HepG2 (cell line): ENCODE measurements around the gene H2AZ2. TPM values are rescaled to one million over a fixed set of nuclear protein-coding genes. Genes with fewer than 3 reads are reported as not detected.

Experiments used
- KDM5A ChIP-seq: fragments of 200-600 bp; sonication (generic); IDR thresholded peaks from 2 replicates; pipeline ENCODE4 v1.7.0; 2018; ENCODE audit warnings: antibody characterized with exemption, mild to moderate bottlenecking, low read length, borderline replicate concordance
- RBFOX2 ChIP-seq: fragments of 200-400 bp; formaldehyde crosslinking; IDR thresholded peaks from 2 replicates; pipeline ENCODE4 v1.6.1; 2017; ENCODE audit warnings: low read depth, mild to moderate bottlenecking, low read length
- SALL1 ChIP-seq: sonication (generic); formaldehyde crosslinking; IDR thresholded peaks from 2 replicates; pipeline ENCODE4 v1.8.0; 2022; ENCODE audit warnings: mild to moderate bottlenecking, missing genetic modification reagents
- ZNF891 ChIP-seq: sonication (generic); formaldehyde crosslinking; IDR thresholded peaks from 2 replicates; pipeline ENCODE4 v1.5.0; 2020; ENCODE audit warnings: mild to moderate bottlenecking, missing genetic modification reagents
- polyA plus RNA-seq, 8 experiments: library from polyadenylated mRNA; depleted of rRNA in 3 of 8; stranded (reverse) in 7 of 8; unstranded in 1 of 8; fragments of >200 nt; fragmentation: Illumina TruSeq in 4 of 8; extraction: Trizol in 4 of 8; gene quantifications; 2 replicates each; pipeline versions ENCODE4 v1.2.1 to v1.2.3, GENCODE V29; 2011 to 2016; ENCODE audit warnings: low read depth in 4 of 8, missing spikeins in 1 of 8, mixed read lengths in 1 of 8; ENCODE audit not compliant: insufficient read depth in 1 of 8
- total RNA-seq, 5 experiments: library from RNA; depleted of rRNA; stranded (reverse); fragments of >200 nt; fragmentation: Illumina TruSeq; extraction: Trizol; gene quantifications; 2 replicates each; pipeline ENCODE4 v1.2.3, GENCODE V29; 2016; ENCODE audit warnings: low read depth in 1 of 5
- TF ChIP-seq, protein P1 (sequence below): sonication (generic); formaldehyde crosslinking; IDR thresholded peaks from 2 replicates; pipeline ENCODE4 v1.5.1; 2020; ENCODE audit warnings: mild to moderate bottlenecking, moderate library complexity, missing genetic modification reagents
- TF ChIP-seq, protein P2 (sequence below): sonication (generic); formaldehyde crosslinking; IDR thresholded peaks from 2 replicates; pipeline ENCODE4 v1.4.0; 2020; ENCODE audit warnings: mild to moderate bottlenecking, missing genetic modification reagents
- TF ChIP-seq, protein P3 (sequence below): conservative IDR thresholded peaks from 2 replicates; pipeline ENCODE4 v1.6.1; 2018; ENCODE audit warnings: missing genetic modification reagents
- TF ChIP-seq, protein P4 (sequence below): IDR thresholded peaks from 2 replicates; pipeline ENCODE4 v1.6.1; 2016; ENCODE audit warnings: low read depth, missing genetic modification reagents, missing compliant biosample characterization

The H2AZ2 gene
- total and polyA plus RNA-seq, 2 of the 13 experiments (the other 11 are each of a cell fraction or from before 2014, with no cell fraction given) = 121 to 223 TPM

DNA sequence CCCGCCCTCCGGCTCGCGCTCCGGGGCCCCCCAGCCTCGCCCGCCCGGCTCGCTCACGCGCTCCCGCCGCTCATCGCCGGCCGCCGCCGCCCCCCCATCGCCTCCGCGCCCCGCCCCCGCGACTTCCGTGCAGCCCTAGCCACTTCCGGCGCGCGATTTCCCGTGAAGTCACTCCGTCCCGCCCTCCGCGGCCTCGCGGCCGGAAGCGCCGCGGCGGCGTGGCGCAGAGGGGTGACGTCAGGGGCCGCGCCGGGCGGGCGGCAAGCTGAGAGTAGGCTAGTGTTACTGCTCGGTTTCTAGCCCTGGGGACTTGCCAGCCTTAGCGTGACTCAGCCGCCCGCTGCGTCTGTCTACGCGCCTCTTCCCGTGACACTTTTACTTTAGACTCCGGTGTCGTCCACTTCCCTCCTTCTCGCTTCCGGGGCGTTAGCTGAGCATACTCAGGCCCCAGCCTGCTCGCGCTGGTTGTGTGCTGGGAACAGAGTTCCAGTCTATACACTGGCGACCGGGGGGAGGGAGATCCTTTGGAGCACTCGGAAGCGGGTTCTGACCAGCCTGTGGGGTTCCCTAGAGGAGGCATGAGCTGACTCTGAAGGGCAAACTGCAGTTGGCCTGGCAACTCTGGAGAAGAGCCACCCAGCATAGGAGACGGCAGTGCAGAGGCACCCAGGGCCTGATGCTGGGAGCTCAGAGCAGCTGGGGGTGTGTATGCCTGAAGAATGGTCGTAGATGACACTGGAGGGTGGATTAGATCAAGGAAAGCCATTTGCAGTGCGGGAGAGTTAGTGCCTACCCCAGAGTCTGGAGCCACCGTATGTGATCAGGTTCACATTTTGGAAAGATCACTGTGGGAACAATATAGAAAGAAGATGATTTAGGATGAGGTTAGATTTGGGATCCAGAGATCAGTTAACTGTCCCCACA, 37.8 kb upstream of the H2AZ2 start, which contains the start of gene PURB (continued):
- TF ChIP-seq, protein P1, sequence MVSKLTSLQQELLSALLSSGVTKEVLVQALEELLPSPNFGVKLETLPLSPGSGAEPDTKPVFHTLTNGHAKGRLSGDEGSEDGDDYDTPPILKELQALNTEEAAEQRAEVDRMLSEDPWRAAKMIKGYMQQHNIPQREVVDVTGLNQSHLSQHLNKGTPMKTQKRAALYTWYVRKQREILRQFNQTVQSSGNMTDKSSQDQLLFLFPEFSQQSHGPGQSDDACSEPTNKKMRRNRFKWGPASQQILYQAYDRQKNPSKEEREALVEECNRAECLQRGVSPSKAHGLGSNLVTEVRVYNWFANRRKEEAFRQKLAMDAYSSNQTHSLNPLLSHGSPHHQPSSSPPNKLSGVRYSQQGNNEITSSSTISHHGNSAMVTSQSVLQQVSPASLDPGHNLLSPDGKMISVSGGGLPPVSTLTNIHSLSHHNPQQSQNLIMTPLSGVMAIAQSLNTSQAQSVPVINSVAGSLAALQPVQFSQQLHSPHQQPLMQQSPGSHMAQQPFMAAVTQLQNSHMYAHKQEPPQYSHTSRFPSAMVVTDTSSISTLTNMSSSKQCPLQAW = peak; percentile 18; the same call in 1 of the 2 replicates
- TF ChIP-seq, protein P2, sequence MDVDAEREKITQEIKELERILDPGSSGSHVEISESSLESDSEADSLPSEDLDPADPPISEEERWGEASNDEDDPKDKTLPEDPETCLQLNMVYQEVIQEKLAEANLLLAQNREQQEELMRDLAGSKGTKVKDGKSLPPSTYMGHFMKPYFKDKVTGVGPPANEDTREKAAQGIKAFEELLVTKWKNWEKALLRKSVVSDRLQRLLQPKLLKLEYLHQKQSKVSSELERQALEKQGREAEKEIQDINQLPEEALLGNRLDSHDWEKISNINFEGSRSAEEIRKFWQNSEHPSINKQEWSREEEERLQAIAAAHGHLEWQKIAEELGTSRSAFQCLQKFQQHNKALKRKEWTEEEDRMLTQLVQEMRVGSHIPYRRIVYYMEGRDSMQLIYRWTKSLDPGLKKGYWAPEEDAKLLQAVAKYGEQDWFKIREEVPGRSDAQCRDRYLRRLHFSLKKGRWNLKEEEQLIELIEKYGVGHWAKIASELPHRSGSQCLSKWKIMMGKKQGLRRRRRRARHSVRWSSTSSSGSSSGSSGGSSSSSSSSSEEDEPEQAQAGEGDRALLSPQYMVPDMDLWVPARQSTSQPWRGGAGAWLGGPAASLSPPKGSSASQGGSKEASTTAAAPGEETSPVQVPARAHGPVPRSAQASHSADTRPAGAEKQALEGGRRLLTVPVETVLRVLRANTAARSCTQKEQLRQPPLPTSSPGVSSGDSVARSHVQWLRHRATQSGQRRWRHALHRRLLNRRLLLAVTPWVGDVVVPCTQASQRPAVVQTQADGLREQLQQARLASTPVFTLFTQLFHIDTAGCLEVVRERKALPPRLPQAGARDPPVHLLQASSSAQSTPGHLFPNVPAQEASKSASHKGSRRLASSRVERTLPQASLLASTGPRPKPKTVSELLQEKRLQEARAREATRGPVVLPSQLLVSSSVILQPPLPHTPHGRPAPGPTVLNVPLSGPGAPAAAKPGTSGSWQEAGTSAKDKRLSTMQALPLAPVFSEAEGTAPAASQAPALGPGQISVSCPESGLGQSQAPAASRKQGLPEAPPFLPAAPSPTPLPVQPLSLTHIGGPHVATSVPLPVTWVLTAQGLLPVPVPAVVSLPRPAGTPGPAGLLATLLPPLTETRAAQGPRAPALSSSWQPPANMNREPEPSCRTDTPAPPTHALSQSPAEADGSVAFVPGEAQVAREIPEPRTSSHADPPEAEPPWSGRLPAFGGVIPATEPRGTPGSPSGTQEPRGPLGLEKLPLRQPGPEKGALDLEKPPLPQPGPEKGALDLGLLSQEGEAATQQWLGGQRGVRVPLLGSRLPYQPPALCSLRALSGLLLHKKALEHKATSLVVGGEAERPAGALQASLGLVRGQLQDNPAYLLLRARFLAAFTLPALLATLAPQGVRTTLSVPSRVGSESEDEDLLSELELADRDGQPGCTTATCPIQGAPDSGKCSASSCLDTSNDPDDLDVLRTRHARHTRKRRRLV (CRISPR knock-in tag) = no peak
- TF ChIP-seq, protein P3, sequence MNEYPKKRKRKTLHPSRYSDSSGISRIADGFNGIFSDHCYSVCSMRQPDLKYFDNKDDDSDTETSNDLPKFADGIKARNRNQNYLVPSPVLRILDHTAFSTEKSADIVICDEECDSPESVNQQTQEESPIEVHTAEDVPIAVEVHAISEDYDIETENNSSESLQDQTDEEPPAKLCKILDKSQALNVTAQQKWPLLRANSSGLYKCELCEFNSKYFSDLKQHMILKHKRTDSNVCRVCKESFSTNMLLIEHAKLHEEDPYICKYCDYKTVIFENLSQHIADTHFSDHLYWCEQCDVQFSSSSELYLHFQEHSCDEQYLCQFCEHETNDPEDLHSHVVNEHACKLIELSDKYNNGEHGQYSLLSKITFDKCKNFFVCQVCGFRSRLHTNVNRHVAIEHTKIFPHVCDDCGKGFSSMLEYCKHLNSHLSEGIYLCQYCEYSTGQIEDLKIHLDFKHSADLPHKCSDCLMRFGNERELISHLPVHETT = no peak; the same call in 1 of the 2 replicates
- TF ChIP-seq SALL1 (peak; percentile 72), KDM5A (peak; percentile 91), ZNF891 (peak; percentile 89), RBFOX2 (peak; percentile 92)
- TF ChIP-seq, protein P4, sequence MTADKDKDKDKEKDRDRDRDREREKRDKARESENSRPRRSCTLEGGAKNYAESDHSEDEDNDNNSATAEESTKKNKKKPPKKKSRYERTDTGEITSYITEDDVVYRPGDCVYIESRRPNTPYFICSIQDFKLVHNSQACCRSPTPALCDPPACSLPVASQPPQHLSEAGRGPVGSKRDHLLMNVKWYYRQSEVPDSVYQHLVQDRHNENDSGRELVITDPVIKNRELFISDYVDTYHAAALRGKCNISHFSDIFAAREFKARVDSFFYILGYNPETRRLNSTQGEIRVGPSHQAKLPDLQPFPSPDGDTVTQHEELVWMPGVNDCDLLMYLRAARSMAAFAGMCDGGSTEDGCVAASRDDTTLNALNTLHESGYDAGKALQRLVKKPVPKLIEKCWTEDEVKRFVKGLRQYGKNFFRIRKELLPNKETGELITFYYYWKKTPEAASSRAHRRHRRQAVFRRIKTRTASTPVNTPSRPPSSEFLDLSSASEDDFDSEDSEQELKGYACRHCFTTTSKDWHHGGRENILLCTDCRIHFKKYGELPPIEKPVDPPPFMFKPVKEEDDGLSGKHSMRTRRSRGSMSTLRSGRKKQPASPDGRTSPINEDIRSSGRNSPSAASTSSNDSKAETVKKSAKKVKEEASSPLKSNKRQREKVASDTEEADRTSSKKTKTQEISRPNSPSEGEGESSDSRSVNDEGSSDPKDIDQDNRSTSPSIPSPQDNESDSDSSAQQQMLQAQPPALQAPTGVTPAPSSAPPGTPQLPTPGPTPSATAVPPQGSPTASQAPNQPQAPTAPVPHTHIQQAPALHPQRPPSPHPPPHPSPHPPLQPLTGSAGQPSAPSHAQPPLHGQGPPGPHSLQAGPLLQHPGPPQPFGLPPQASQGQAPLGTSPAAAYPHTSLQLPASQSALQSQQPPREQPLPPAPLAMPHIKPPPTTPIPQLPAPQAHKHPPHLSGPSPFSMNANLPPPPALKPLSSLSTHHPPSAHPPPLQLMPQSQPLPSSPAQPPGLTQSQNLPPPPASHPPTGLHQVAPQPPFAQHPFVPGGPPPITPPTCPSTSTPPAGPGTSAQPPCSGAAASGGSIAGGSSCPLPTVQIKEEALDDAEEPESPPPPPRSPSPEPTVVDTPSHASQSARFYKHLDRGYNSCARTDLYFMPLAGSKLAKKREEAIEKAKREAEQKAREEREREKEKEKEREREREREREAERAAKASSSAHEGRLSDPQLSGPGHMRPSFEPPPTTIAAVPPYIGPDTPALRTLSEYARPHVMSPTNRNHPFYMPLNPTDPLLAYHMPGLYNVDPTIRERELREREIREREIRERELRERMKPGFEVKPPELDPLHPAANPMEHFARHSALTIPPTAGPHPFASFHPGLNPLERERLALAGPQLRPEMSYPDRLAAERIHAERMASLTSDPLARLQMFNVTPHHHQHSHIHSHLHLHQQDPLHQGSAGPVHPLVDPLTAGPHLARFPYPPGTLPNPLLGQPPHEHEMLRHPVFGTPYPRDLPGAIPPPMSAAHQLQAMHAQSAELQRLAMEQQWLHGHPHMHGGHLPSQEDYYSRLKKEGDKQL (CRISPR knock-in tag) = 0 out of 2 replicates have a peak, but pooled peaks have one; percentile 52
